Skeletal muscle satellite cell (primary cell): Measurements from ENCODE around the gene TAPT1.
A peak's percentile ranks its signal among the peaks of the same experiment; 100 is the strongest.

Experiments
- H3K27me3 ChIP-seq: 2 replicates; pipeline ENCODE4 v1.7.0; 2013; ENCODE audit warnings: low read length; ENCODE audit not compliant: control insufficient read depth, insufficient read depth
- H3K36me3 ChIP-seq: 2 replicates; pipeline ENCODE4 v1.7.0; 2013; ENCODE audit warnings: mild to moderate bottlenecking, control low read depth, low read length; ENCODE audit not compliant: insufficient read depth
- H3K4me1 ChIP-seq: 2 replicates; pipeline ENCODE4 v1.7.0; 2013; ENCODE audit warnings: low read length; ENCODE audit not compliant: control insufficient read depth, insufficient read depth
- H3K4me2 ChIP-seq: 2 replicates; pipeline ENCODE4 v1.7.0; 2013; ENCODE audit warnings: mild to moderate bottlenecking, low read length
- H3K4me3 ChIP-seq: 2 replicates; pipeline ENCODE4 v1.7.0; 2013; ENCODE audit warnings: low read length
- H3K9ac ChIP-seq: 2 replicates; pipeline ENCODE4 v1.7.0; 2013; ENCODE audit warnings: mild to moderate bottlenecking, low read depth, low read length, moderate library complexity
- H3K9me3 ChIP-seq: replicated peaks from 2 replicates; pipeline ENCODE4 v1.7.0; 2013; ENCODE audit warnings: mild to moderate bottlenecking, control low read depth, low read length

The TAPT1 gene

DNA sequence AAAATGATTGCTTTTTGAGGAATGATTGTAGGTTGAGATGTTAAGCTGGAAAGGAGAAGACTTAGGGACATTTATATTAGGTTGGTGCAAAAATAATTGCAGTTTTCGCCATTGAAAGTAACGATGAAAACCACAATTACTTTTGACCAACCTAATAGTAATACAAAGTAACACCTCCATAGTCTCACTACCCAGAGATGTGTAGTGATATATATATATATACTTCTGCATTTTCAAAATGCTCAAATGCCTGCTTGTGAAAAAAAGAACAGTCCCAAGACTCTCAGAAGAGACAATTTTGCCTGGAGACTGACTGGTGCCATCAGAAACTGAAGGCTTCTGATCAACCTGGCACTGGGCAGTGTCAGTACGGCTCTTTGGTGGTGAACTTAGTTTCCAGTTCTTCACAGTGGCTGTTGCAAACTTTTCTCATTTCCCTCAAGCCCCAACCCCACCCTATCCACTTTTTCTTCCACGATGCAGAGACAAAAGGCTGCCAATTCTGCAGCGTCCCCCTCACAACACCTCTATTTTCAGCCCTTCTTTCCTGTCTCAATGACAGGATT lies 35.1 kb upstream of the TAPT1 start:
- Histone ChIP-seq H3K4me3 (no peak overlapping the region), H3K9me3 (no peaks in the 10 kb centered on the region), H3K4me2 (no peak overlapping the region), H3K27me3 (no peaks in the 10 kb centered on the region), H3K36me3 (no peaks in the 10 kb centered on the region), H3K9ac (no peak overlapping the region), H3K4me1 (no peaks in the 10 kb centered on the region)

DNA sequence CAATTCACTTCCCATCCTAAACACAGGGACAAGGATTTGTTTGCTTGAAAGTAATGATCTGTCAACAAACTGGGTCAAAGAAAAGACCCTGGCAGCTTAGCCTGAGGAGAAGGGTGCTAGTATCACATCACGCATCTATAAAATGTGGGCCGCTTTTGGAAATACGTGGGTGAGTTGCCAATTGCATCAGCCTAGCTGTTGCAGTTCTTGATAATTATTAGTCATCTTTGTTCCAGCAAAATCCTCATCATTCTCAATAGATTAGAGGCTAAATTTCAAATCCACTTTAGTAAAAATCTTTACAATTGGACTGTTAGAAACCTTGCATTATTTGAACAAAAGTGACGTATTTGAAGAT lies 33.6 kb upstream of the TAPT1 start:
- H3K4me1 ChIP-seq, result no peaks in the 10 kb centered on the region
- H3K9me3 ChIP-seq, result no peaks in the 10 kb centered on the region
- H3K27me3 ChIP-seq, result no peaks in the 10 kb centered on the region
- no peak overlapping the region for H3K4me2 ChIP-seq
- no peak overlapping the region for H3K9ac ChIP-seq
- H3K4me3 ChIP-seq, result no peak overlapping the region
- H3K36me3 ChIP-seq, result no peaks in the 10 kb centered on the region

DNA sequence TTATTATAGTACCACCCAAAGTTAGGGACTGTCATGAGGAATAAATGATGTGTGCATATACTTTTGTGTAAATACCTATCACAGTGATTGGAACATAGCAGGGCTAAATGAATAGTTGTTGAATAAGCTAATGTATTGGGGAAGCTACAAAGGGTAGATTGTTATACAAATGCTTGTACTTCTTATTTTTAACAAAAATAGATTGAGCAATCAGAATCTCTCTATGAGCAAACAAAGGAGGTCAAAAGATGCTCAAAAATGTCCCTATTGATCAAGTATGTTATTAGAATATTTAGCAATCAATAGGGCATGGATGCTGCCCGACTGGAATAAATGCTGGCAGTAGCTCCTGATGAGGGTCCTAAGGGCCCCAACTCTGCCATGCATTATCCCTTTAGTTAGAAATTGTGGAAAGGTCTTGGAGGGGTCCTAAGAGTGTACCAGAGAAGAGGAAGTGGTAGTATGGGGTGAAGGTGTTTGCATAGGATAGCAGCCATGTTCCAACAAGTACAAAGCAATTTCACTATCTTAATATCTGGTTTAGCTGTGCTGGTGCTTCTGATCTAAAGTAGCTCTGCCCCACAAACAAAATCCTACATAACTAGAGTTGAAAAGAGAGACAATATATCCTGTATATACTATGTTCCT lies 33.1 kb upstream of the TAPT1 start:
- no peak overlapping the region for H3K4me3 ChIP-seq
- no peaks in the 10 kb centered on the region for H3K27me3 ChIP-seq
- peaks cover 1% of the 10 kb centered on the region for H3K4me1 ChIP-seq
- no peaks in the 10 kb centered on the region for H3K36me3 ChIP-seq
- H3K9ac ChIP-seq, result no peak overlapping the region
- H3K4me2 ChIP-seq, result no peak overlapping the region
- no peaks in the 10 kb centered on the region for H3K9me3 ChIP-seq

DNA sequence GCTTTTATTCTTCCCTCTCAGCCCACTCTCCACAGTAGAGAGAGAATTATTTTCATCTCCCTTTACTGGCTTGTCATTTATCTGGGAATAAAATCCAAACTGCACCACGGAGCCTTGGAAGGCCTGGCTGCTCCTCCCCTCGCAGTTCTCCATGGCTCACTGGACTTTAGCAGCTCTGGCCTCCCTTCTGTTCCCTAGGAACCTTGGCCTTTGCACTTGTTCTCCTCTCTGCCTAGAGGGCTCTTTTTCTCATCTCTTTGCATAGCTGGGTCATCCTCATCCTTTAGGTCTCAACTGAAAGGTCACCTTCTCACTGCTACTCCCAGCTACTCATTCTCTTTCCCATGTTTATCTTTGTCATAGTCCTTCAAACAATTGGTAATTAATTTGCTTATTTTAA lies 31.3 kb upstream of the TAPT1 start:
- H3K36me3 ChIP-seq, result no peaks in the 10 kb centered on the region
- no peak overlapping the region for H3K4me3 ChIP-seq
- H3K4me2 ChIP-seq, result no peak overlapping the region
- no peak overlapping the region for H3K9ac ChIP-seq
- H3K4me1 ChIP-seq, result peaks cover 17% of the 10 kb centered on the region
- no peaks in the 10 kb centered on the region for H3K9me3 ChIP-seq
- H3K27me3 ChIP-seq, result no peaks in the 10 kb centered on the region

DNA sequence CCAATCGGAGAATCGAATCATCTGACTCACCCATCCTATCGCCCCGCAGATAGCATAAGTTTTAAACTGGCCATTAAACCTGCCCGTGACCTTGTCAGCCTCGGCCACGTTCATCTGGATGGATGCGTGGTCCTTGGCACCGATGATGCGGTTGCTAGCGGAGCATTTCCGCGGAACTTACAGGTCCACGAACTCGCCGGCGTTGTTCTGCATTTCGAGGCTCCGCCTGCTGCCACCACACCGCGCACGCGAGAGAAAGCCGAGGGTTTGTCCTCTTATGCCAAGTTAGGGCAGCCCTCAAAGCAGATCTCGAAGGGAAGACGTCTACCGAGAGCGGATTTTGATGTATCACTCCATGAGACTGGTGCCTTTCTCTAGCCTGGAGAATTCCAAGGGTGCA lies 30.1 kb upstream of the TAPT1 start:
- no peaks in the 10 kb centered on the region for H3K27me3 ChIP-seq
- no peaks in the 10 kb centered on the region for H3K9me3 ChIP-seq
- H3K4me2 ChIP-seq, result no peak overlapping the region
- peaks cover 17% of the 10 kb centered on the region for H3K4me1 ChIP-seq
- no peak overlapping the region for H3K4me3 ChIP-seq
- no peak overlapping the region for H3K9ac ChIP-seq
- H3K36me3 ChIP-seq, result no peaks in the 10 kb centered on the region

DNA sequence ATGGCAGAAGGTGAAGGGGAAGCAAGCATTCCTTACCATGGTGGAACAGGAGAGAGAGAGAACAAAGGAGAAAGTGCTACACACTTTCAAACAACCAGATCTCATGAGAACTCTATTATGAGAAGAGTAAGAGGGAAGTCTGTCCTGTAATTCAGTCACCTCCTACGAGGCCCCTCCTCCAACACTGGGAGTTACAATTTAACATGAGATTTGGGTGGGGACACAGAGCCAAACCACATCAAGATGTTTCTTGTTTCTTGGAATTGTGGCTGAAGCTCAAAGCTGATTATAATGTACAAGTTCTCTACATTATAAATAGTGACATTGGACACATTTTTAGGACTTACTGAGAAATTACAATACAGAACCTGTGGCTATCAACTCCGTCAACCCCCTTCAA lies 29.5 kb upstream of the TAPT1 start:
- Histone ChIP-seq H3K36me3 (no peaks in the 10 kb centered on the region), H3K4me1 (peaks cover 19% of the 10 kb centered on the region), H3K4me2 (no peak overlapping the region), H3K9ac (no peak overlapping the region), H3K4me3 (no peak overlapping the region), H3K9me3 (no peaks in the 10 kb centered on the region), H3K27me3 (no peaks in the 10 kb centered on the region)

DNA sequence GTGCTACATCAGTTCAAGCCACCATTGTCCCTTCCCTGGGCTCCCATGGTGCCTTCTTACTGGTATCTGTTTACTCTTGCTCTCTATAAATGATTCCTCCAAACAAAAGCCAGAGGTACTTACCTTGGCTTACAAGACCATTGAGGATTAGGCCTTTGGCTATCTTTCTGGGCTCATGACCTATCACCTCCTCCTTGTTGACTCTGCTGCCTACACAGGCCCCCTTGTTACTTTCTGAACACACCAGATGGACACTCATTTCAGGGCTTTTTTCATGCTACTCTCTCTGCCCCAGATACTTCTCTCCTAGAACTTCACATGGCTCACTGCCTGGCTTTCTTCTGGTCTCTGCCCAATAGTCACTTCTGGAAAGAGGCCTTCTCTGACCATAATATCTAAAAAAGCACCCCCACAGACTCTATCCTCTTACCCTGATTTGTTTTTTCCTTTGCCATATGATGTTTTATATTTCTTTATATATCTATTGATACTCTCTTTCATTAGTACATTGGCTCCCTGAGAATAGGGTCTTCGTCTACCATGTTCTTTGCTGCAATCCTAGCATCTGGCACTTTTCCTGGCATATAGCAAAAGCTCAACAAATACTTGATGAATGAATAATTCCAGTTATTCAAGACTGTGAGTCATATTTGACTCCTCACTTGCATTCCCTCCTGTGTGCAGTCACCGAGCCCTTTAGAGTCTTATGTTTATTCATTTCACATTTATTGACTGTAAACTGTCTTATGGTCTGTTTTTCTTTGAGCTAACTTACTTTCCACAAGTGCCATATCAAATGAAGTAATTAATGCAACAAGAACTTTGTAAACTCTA lies 27.1 kb upstream of the TAPT1 start:
- H3K36me3 ChIP-seq, result no peaks in the 10 kb centered on the region
- no peaks in the 10 kb centered on the region for H3K9me3 ChIP-seq
- H3K4me3 ChIP-seq, result no peak overlapping the region
- H3K27me3 ChIP-seq, result no peaks in the 10 kb centered on the region
- no peak overlapping the region for H3K9ac ChIP-seq
- peaks cover 22% of the 10 kb centered on the region for H3K4me1 ChIP-seq
- H3K4me2 ChIP-seq, result peak overlapping the region; percentile 28

DNA sequence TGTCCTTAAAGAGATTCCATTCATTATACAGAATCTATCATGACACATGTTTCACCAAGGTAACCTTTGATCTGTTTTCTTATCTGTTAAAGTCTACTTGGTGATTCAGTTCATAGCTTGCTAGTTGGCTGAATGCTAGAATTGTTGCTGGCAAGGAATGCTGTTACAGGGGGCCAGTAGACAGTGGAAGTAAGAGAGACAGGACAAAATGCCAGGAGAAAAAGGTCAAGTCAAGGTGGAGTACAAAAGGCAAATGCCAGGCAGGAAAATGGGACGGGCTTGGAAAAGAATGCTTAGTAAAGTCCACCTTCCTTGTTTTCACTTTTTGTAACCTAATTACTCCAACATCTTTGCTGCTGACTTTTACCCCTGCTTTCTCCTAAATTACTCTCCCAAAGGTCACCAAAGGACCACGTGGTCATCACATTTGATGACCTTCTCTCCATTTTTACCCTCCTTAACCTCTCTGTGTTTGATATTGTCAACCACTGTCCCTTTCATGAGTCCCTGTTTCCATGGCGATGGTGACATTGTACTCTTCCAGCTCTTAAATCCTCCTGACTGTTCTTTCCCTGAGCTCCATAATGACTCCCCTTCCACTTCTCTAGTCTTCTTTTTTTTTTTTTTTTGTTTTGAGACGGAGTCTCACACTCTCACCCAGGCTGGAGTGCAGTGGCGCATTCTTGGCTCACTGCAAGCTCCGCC lies 24.5 kb upstream of the TAPT1 start:
- Histone ChIP-seq H3K36me3 (no peaks in the 10 kb centered on the region), H3K9ac (no peak overlapping the region), H3K4me2 (no peak overlapping the region), H3K4me3 (no peak overlapping the region), H3K9me3 (no peaks in the 10 kb centered on the region), H3K4me1 (peaks cover 22% of the 10 kb centered on the region), H3K27me3 (no peaks in the 10 kb centered on the region)

DNA sequence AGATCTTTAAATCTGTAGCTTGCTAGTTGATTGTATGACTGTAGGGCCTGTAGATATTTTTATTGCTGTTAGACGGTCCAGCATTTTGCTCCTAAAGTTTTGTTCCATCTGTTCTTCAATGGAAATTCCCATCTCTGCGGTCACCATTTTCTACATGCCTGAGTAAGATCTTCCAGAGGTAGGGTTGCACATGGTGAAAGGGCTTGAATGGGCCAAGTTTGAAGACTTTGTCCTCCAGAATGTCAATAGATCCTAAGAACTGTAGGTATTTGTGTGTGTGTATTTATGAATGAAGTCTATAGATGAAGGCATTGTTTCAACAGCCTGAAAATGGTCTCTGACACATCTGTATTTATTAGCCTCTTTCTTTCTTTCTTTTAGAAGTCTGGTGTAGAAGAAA lies 22.3 kb upstream of the TAPT1 start:
- Histone ChIP-seq H3K4me3 (no peak overlapping the region), H3K4me2 (no peak overlapping the region), H3K36me3 (no peaks in the 10 kb centered on the region), H3K4me1 (peaks cover 14% of the 10 kb centered on the region), H3K9me3 (no peaks in the 10 kb centered on the region), H3K27me3 (no peaks in the 10 kb centered on the region), H3K9ac (no peak overlapping the region)

DNA sequence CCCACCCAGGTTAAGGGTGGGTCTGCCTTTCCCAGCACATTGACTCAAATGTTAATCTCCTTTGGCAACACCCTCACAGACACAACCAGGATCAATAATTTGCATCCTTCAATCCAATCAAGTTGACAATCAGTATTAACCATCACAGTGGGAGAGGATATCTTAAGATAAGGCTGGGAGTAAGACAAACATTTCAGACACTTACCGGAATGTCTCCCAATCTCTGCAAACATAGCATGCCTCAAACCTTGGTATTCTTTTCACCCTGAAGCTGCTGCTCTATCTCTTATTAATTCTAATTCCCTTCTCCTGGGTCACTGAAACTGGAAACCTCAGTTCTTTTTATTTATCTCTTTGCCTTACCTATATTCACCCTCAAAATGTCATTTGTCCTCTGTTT lies 19.0 kb upstream of the TAPT1 start:
- H3K4me3 ChIP-seq, result no peak overlapping the region
- H3K27me3 ChIP-seq, result no peaks in the 10 kb centered on the region
- no peak overlapping the region for H3K9ac ChIP-seq
- H3K9me3 ChIP-seq, result no peaks in the 10 kb centered on the region
- H3K4me1 ChIP-seq, result no peaks in the 10 kb centered on the region
- no peaks in the 10 kb centered on the region for H3K36me3 ChIP-seq
- H3K4me2 ChIP-seq, result no peak overlapping the region

DNA sequence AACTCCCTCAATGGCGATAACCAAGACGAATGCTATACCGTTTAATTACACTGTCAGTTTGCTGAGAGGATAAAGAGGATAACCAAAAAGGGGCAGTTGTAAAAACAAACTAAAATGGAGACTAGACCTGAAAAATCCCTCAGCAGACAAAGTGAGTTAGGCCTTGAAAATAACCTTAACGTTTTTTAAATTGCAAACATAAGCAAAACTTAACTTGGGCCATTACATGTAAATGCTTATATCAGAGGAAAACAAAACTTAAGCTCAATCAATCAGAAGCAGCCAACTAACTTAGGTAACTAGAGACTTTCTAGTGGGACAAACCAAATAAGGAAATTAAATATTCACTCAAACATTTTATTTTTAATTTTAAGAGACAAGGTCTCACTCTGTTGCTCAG lies 17.0 kb upstream of the TAPT1 start:
- H3K4me1 ChIP-seq, result no peaks in the 10 kb centered on the region
- H3K36me3 ChIP-seq, result no peaks in the 10 kb centered on the region
- H3K9ac ChIP-seq, result no peak overlapping the region
- H3K4me2 ChIP-seq, result no peak overlapping the region
- no peak overlapping the region for H3K4me3 ChIP-seq
- no peaks in the 10 kb centered on the region for H3K9me3 ChIP-seq
- no peaks in the 10 kb centered on the region for H3K27me3 ChIP-seq
